Fibroblast of skin of right quadriceps (primary cell): Measurements from ENCODE around the gene EPHA1.
"Not testable (repeated sequence)": the region's sequence is repeated elsewhere in the genome, so short reads cannot be mapped to it uniquely, and the experiment has no call there.

Experiments
- DNase-seq: peaks from one replicate; pipeline ENCODE4 v3.0.0-alpha.2; 2013

EPHA1 gene

GRCh38 chr7:143401265-143401664, 7.4 kb downstream of the EPHA1 start:
- no peak for DNase-seq

- no peak for DNase-seq
These were observed 9.0 kb downstream of the EPHA1 start for GRCh38 chr7:143399642-143400041.

- DNase-seq: no peak
These were observed 9.5 kb downstream of the EPHA1 start for GRCh38 chr7:143399151-143399550.

GRCh38 chr7:143398616-143399015, 10.0 kb downstream of the EPHA1 start:
- DNase-seq: no peak

GRCh38 chr7:143397710-143398530, 10.7 kb downstream of the EPHA1 start:
- DNase-seq: no peak

- no peak for DNase-seq
These were observed 11.8 kb downstream of the EPHA1 start for GRCh38 chr7:143396625-143397556.

GRCh38 chr7:143396182-143396581, 12.5 kb downstream of the EPHA1 start:
- no peak for DNase-seq

GRCh38 chr7:143395187-143396149, 13.2 kb downstream of the EPHA1 start:
- DNase-seq: no peak

GRCh38 chr7:143394777-143395176, 13.9 kb downstream of the EPHA1 start:
- no peak for DNase-seq

- DNase-seq: no peak
These were observed 14.6 kb downstream of the EPHA1 start for GRCh38 chr7:143394068-143394467.

GRCh38 chr7:143393267-143394041, 15.2 kb downstream of the EPHA1 start:
- no peak for DNase-seq

- no peak for DNase-seq
These were observed 15.8 kb downstream of the EPHA1 start for GRCh38 chr7:143392875-143393266.

- DNase-seq: not testable (repeated sequence)
These were observed 16.2 kb downstream of the EPHA1 start for GRCh38 chr7:143392427-143392826.

- peak; percentile 80 for DNase-seq
These were observed 16.9 kb downstream of the EPHA1 start for GRCh38 chr7:143391462-143392404.

- DNase-seq: no peak
These were observed 17.8 kb downstream of the EPHA1 start for GRCh38 chr7:143390773-143391317.

- no peak for DNase-seq
These were observed 18.4 kb downstream of the EPHA1 start for GRCh38 chr7:143390104-143390772.

- DNase-seq: no peak
These were observed 19.1 kb downstream of the EPHA1 start for GRCh38 chr7:143389316-143390103.

GRCh38 chr7:143388491-143389101, 20.1 kb downstream of the EPHA1 start:
- no peak for DNase-seq
